ENCODE measurements around the gene OGT. TPM values are rescaled to one million over a fixed set of nuclear protein-coding genes. Genes with fewer than 3 reads are reported as not detected.

The OGT gene
- total and polyA plus RNA-seq, 4 donors: 10.1 to 272 (median 148) TPM

DNA sequence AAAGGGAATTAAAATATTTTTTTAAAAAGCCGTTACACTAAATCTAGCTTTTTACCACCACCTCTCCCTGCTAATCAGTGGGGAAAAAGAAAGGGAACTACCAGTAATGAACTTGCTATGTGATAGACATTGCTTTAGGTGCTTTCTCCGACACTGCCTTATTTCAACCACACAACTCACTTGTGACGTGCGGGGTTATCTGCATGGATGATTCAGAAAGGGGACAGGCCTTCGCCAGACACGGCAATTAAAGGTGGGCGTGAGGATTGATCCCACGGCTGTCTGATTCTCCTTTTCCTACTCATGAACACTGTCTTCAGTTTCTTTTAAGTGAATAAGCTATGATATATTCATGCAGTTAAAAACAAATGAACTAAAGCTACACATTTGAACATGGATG, 86.3 kb downstream of the OGT start:
- ATAC-seq (ENCODE audit: low FRiP score) (no peak), DNase-seq (peak in 1 of 2 donors; percentile 5)
- Histone ChIP-seq H3K4me3 (ENCODE audit: low read length in 2 of 2) (no peak overlapping the region), H3K27me3 (ENCODE audit: control insufficient read depth in 1 of 2, insufficient read depth in 2 of 2, low read length in 1 of 2) (no peaks in the 10 kb centered on the region), H3K36me3 (ENCODE audit: control insufficient read depth in 1 of 2, insufficient read depth in 2 of 2, low read length in 1 of 2) (no peaks in the 10 kb centered on the region), H3K9me3 (ENCODE audit: control insufficient read depth, low read length) (no peaks in the 10 kb centered on the region), H3K27ac (ENCODE audit: low read depth in 1 of 2, low read length in 2 of 2) (no peak overlapping the region), H3K4me1 (ENCODE audit: control insufficient read depth in 1 of 2, insufficient read depth in 2 of 2, low read length in 2 of 2) (no peaks in the 10 kb centered on the region)
- 87 to 92% methylated on average over 8 of the region's 8 CpGs for WGBS, 2 donors
- intact Hi-C loops (cut with DNase I): no loop called here

DNA sequence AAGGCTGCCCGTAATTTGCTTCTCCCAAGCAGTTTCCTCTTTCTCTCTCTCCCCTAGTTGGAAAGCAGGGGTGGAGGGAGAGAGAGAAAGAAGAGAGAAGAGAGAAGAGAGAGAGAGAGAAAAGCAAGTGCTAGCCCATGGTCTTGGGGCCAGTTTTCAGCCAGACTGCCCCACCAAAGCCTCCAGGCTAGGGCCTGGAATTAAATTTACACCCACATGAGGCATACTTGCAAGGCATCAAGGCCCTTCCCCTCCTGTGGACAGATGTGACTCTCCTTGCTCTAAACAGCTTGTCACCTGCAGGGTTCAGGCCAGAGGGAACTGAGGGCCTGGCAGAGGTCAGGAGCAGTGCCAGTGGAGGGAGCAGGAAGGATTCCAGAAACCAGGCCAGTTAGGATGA, 87.1 kb downstream of the OGT start:
- Histone ChIP-seq H3K27ac (ENCODE audit: low read depth in 1 of 2, low read length in 2 of 2) (no peak overlapping the region), H3K4me1 (ENCODE audit: control insufficient read depth in 1 of 2, insufficient read depth in 2 of 2, low read length in 2 of 2) (no peaks in the 10 kb centered on the region), H3K4me3 (ENCODE audit: low read length in 2 of 2) (no peak overlapping the region), H3K9me3 (ENCODE audit: control insufficient read depth, low read length) (no peaks in the 10 kb centered on the region), H3K36me3 (ENCODE audit: control insufficient read depth in 1 of 2, insufficient read depth in 2 of 2, low read length in 1 of 2) (no peaks in the 10 kb centered on the region), H3K27me3 (ENCODE audit: control insufficient read depth in 1 of 2, insufficient read depth in 2 of 2, low read length in 1 of 2) (no peaks in the 10 kb centered on the region)
- 80 to 96% methylated on average over 1 of the region's 1 CpG for WGBS, 2 donors
- DNase-seq: peak in 1 of 2 donors; percentile 33
- no peak for ATAC-seq (ENCODE audit: low FRiP score)
- intact Hi-C loops (cut with DNase I): no loop called here

DNA sequence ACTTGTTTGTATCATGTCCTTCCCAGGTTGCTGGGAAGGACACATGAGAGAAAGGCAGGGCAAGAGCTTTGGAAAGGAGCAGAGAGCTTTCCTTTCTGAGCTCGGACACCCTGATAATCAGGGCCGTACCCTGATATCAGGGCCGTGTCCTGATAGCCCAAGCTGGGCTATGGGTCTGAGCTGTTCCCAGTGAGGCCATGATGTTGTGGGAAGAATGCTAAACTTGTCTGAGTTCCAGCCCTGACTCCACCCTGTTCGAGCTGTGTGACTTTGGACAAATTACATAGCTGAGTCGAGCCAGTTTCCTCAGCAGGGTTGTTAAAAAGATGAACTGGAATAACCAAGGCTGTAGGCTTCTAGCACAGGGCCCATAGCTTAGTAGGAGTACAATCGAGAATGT, 88.7 kb downstream of the OGT start:
- no peak for ATAC-seq (ENCODE audit: low FRiP score)
- Histone ChIP-seq H3K27me3 (ENCODE audit: control insufficient read depth in 1 of 2, insufficient read depth in 2 of 2, low read length in 1 of 2) (no peaks in the 10 kb centered on the region), H3K4me3 (ENCODE audit: low read length in 2 of 2) (no peak overlapping the region), H3K4me1 (ENCODE audit: control insufficient read depth in 1 of 2, insufficient read depth in 2 of 2, low read length in 2 of 2) (no peaks in the 10 kb centered on the region), H3K36me3 (ENCODE audit: control insufficient read depth in 1 of 2, insufficient read depth in 2 of 2, low read length in 1 of 2) (no peaks in the 10 kb centered on the region), H3K9me3 (ENCODE audit: control insufficient read depth, low read length) (no peaks in the 10 kb centered on the region), H3K27ac (ENCODE audit: low read depth in 1 of 2, low read length in 2 of 2) (no peak overlapping the region)
- 43 to 55% methylated on average over 6 of the region's 6 CpGs for WGBS, 2 donors
- intact Hi-C loops (cut with DNase I): no loop called here
- peak in 1 of 2 donors; percentile 27 for DNase-seq

GRCh38 chrX:71622032-71622575, 89.2 kb downstream of the OGT start:
- H3K4me3 ChIP-seq (ENCODE audit: low read length in 2 of 2): no peak overlapping the region
- intact Hi-C loops (cut with DNase I): no loop called here
- H3K27ac ChIP-seq (ENCODE audit: low read depth in 1 of 2, low read length in 2 of 2): peak overlapping the region in 1 of 2 donors; percentile 34
- WGBS, 2 donors: 81 to 87% methylated on average over 9 of the region's 9 CpGs
- no peaks in the 10 kb centered on the region for H3K9me3 ChIP-seq (ENCODE audit: control insufficient read depth, low read length)
- H3K36me3 ChIP-seq (ENCODE audit: control insufficient read depth in 1 of 2, insufficient read depth in 2 of 2, low read length in 1 of 2): no peaks in the 10 kb centered on the region
- no peaks in the 10 kb centered on the region for H3K4me1 ChIP-seq (ENCODE audit: control insufficient read depth in 1 of 2, insufficient read depth in 2 of 2, low read length in 2 of 2)
- no peaks in the 10 kb centered on the region for H3K27me3 ChIP-seq (ENCODE audit: control insufficient read depth in 1 of 2, insufficient read depth in 2 of 2, low read length in 1 of 2)
- ATAC-seq (ENCODE audit: low FRiP score) (no peak), DNase-seq (peak in 1 of 2 donors; percentile 31)

DNA sequence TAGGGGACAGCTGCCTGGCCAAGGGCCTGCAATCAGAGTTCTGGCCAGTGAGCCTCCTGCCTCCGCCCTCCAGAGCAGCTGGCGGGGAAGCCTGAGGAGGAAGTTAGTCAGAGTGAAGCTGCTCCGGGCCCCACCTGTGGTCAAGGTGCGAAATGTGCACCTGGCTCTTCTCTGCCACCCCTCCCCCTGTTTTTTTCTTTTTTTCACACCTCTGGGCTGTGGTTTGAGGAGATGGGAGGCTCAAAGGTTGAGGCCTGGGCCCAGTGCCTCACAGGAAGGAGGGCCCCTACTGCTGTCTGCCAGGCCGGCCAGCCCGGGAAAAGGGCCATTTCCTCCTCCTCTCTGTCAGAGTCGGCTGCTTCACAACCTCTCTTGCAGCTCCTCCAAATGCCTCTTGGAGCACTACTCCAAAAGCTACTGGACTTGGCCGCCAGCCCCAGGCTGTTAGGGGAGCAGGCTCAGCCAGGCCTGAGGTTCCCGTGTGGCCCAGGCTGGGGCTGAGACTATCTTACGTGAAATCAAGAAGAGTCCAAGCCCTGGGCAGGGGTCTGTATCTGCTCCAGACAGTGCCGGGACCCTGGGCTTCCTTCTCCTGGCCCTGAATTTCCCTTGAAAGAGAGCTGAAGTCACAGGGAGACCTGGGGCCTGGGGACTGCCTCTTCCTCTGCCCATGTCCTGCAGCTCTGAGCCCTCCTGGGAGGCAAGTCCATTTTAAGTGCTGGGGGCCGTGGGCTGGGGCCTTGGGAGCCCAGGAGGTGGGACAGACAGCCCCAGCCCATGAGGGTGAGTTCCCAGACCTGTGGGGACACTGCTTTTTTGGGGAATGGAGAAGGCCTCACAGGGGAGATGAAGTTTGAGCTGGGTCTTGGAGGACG, 89.9 kb downstream of the OGT start:
- Histone ChIP-seq H3K9me3 (ENCODE audit: control insufficient read depth, low read length) (no peaks in the 10 kb centered on the region), H3K36me3 (ENCODE audit: control insufficient read depth in 1 of 2, insufficient read depth in 2 of 2, low read length in 1 of 2) (no peaks in the 10 kb centered on the region), H3K4me1 (ENCODE audit: control insufficient read depth in 1 of 2, insufficient read depth in 2 of 2, low read length in 2 of 2) (no peaks in the 10 kb centered on the region), H3K27me3 (ENCODE audit: control insufficient read depth in 1 of 2, insufficient read depth in 2 of 2, low read length in 1 of 2) (no peaks in the 10 kb centered on the region), H3K4me3 (ENCODE audit: low read length in 2 of 2) (no peak overlapping the region), H3K27ac (ENCODE audit: low read depth in 1 of 2, low read length in 2 of 2) (peak overlapping the region in 1 of 2 donors; percentile 34)
- intact Hi-C loops (cut with DNase I): no loop called here
- ATAC-seq (ENCODE audit: low FRiP score) (peak; percentile 82), DNase-seq (peak; percentile 87 to 88)
- 20 to 34% methylated on average over 13 of the region's 13 CpGs for WGBS, 2 donors

- DNase-seq: no peak
- 96 to 98% methylated on average over 3 of the region's 3 CpGs for WGBS, 2 donors
Observed at GRCh38 chrX:71623714-71624113, 90.8 kb downstream of the OGT start.

DNA sequence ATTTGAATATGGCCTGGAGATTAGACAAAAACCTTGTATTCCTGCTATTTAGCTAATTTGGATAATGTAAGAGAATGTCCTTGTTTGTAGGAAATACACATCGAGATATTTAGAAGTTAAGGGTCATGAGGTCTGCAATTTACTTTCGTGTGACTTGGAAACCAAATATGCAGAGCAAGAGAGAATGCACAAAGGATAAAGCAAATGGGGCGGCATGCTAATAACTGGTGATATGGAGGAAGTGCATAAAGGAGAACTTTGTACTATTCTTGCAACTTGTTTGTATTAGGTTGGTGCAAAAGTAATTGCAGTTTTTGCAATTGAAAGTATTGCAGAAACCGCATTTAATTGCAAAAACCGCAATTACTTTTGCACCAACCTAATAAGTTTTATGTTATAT, 92.6 kb downstream of the OGT start:
- DNase-seq (no peak), ATAC-seq (ENCODE audit: low FRiP score) (no peak)
- Histone ChIP-seq H3K9me3 (ENCODE audit: control insufficient read depth, low read length) (no peaks in the 10 kb centered on the region), H3K4me1 (ENCODE audit: control insufficient read depth in 1 of 2, insufficient read depth in 2 of 2, low read length in 2 of 2) (no peaks in the 10 kb centered on the region), H3K4me3 (ENCODE audit: low read length in 2 of 2) (no peak overlapping the region), H3K27me3 (ENCODE audit: control insufficient read depth in 1 of 2, insufficient read depth in 2 of 2, low read length in 1 of 2) (no peaks in the 10 kb centered on the region), H3K36me3 (ENCODE audit: control insufficient read depth in 1 of 2, insufficient read depth in 2 of 2, low read length in 1 of 2) (no peaks in the 10 kb centered on the region), H3K27ac (ENCODE audit: low read depth in 1 of 2, low read length in 2 of 2) (no peak overlapping the region)
- WGBS, 2 donors: 89 to 93% methylated on average over 5 of the region's 5 CpGs
- intact Hi-C loops (cut with DNase I): no loop called here

More at GRCh38 chrX:71623714-71624113, 90.8 kb downstream of the OGT start:
- H3K27me3 ChIP-seq (ENCODE audit: control insufficient read depth in 1 of 2, insufficient read depth in 2 of 2, low read length in 1 of 2): no peaks in the 10 kb centered on the region
- H3K4me1 ChIP-seq (ENCODE audit: control insufficient read depth in 1 of 2, insufficient read depth in 2 of 2, low read length in 2 of 2): no peaks in the 10 kb centered on the region
- no peak overlapping the region for H3K4me3 ChIP-seq (ENCODE audit: low read length in 2 of 2)
- H3K36me3 ChIP-seq (ENCODE audit: control insufficient read depth in 1 of 2, insufficient read depth in 2 of 2, low read length in 1 of 2): no peaks in the 10 kb centered on the region
- no peak for ATAC-seq (ENCODE audit: low FRiP score)
- no peaks in the 10 kb centered on the region for H3K9me3 ChIP-seq (ENCODE audit: control insufficient read depth, low read length)
- intact Hi-C loops (cut with DNase I): no loop called here
- no peak overlapping the region for H3K27ac ChIP-seq (ENCODE audit: low read depth in 1 of 2, low read length in 2 of 2)

Data from aorta (tissue), 5 donors.